H9 (cell line): ENCODE measurements around the gene DSG4. TPM values are rescaled to one million over a fixed set of nuclear protein-coding genes. Genes with fewer than 3 reads are reported as not detected.

ENCODE experiments used
- DNase-seq: peaks from one replicate; pipeline ENCODE4 v3.0.0-alpha.2; 2017
- H2AFZ ChIP-seq: one replicate; pipeline ENCODE4 v1.6.1; 2013; ENCODE audit warnings: mild to moderate bottlenecking, low read length, control low read depth, moderate library complexity
- H2AK5ac ChIP-seq: 2 replicates; pipeline ENCODE4 v1.6.1; 2013; ENCODE audit warnings: low read length, control low read depth, mixed read lengths; ENCODE audit not compliant: insufficient read length
- H2BK120ac ChIP-seq: one replicate; pipeline ENCODE4 v1.6.1; 2013; ENCODE audit warnings: low read depth, mild to moderate bottlenecking, low read length, control low read depth, inconsistent platforms; ENCODE audit not compliant: poor library complexity, severe bottlenecking
- H2BK12ac ChIP-seq: 2 replicates; pipeline ENCODE4 v1.6.1; 2013; ENCODE audit warnings: low read length, control low read depth, mixed read lengths, low read depth; ENCODE audit not compliant: insufficient read length
- H2BK15ac ChIP-seq: 2 replicates; pipeline ENCODE4 v1.6.1; 2013; ENCODE audit warnings: low read depth, low read length, control low read depth
- H2BK20ac ChIP-seq: one replicate; pipeline ENCODE4 v1.6.1; 2013; ENCODE audit warnings: low read depth, mild to moderate bottlenecking, low read length, control low read depth, inconsistent platforms; ENCODE audit not compliant: poor library complexity, severe bottlenecking
- H2BK5ac ChIP-seq: 2 replicates; pipeline ENCODE4 v1.6.1; 2013; ENCODE audit warnings: low read length, control low read depth, mixed read lengths; ENCODE audit not compliant: insufficient read length
- H3K14ac ChIP-seq: 2 replicates; pipeline ENCODE4 v1.6.1; 2013; ENCODE audit warnings: low read length, control low read depth; ENCODE audit not compliant: insufficient read depth
- H3K18ac ChIP-seq: 2 replicates; pipeline ENCODE4 v1.6.1; 2013; ENCODE audit warnings: low read depth, mild to moderate bottlenecking, mixed read lengths, low read length, control low read depth; ENCODE audit not compliant: insufficient read length
- H3K23ac ChIP-seq: 2 replicates; pipeline ENCODE4 v1.6.1; 2013; ENCODE audit warnings: low read length, control low read depth, mixed read lengths, low read depth; ENCODE audit not compliant: insufficient read length
- H3K23me2 ChIP-seq: 2 replicates; pipeline ENCODE4 v1.6.1; 2013; ENCODE audit warnings: low read depth, mild to moderate bottlenecking, mixed read lengths, low read length, control low read depth; ENCODE audit not compliant: insufficient read length, poor library complexity, severe bottlenecking
- H3K27ac ChIP-seq: 2 replicates; pipeline ENCODE4 v1.5.1; 2013; ENCODE audit warnings: low read length, control low read depth, mixed read lengths, low read depth; ENCODE audit not compliant: insufficient read length
- H3K27me3 ChIP-seq: 2 replicates; pipeline ENCODE4 v1.6.1; 2013; ENCODE audit warnings: low read length, control low read depth, inconsistent platforms; ENCODE audit not compliant: insufficient read depth
- H3K4ac ChIP-seq: 2 replicates; pipeline ENCODE4 v1.6.1; 2013; ENCODE audit warnings: low read depth, mild to moderate bottlenecking, control low read depth, inconsistent platforms, low read length, moderate library complexity
- H3K4me1 ChIP-seq: 2 replicates; pipeline ENCODE4 v1.6.1; 2013; ENCODE audit warnings: low read length, control low read depth, inconsistent platforms; ENCODE audit not compliant: insufficient read depth
- H3K4me2 ChIP-seq: 2 replicates; pipeline ENCODE4 v1.6.1; 2013; ENCODE audit warnings: low read length, control low read depth, mixed read lengths; ENCODE audit not compliant: insufficient read length, insufficient read depth
- H3K56ac ChIP-seq: 2 replicates; pipeline ENCODE4 v1.6.1; 2013; ENCODE audit warnings: low read depth, mild to moderate bottlenecking, mixed read lengths, low read length, control low read depth; ENCODE audit not compliant: insufficient read length
- H3K79me1 ChIP-seq: 2 replicates; pipeline ENCODE4 v1.6.1; 2013; ENCODE audit warnings: low read depth, mild to moderate bottlenecking, moderate library complexity, low read length, control low read depth, inconsistent platforms; ENCODE audit not compliant: insufficient read depth, poor library complexity, severe bottlenecking
- H3K79me2 ChIP-seq: 2 replicates; pipeline ENCODE4 v1.6.1; 2013; ENCODE audit warnings: low read length, control low read depth, inconsistent platforms; ENCODE audit not compliant: insufficient read depth
- H3K9ac ChIP-seq: 2 replicates; pipeline ENCODE4 v1.6.1; 2013; ENCODE audit warnings: low read length, control low read depth, mixed read lengths; ENCODE audit not compliant: insufficient read length; ENCODE audit errors: extremely low read depth
- H3K9me3 ChIP-seq: one replicate; pipeline ENCODE4 v1.6.1; 2013; ENCODE audit warnings: low read depth, low read length, inconsistent platforms; ENCODE audit not compliant: control insufficient read depth
- H3T11ph ChIP-seq: one replicate; pipeline ENCODE4 v1.6.1; 2013; ENCODE audit warnings: mild to moderate bottlenecking, low read length, control low read depth, inconsistent platforms
- H4K20me1 ChIP-seq: one replicate; pipeline ENCODE4 v1.6.1; 2013; ENCODE audit not compliant: control insufficient read depth, insufficient read length, insufficient read depth
- H4K5ac ChIP-seq: 2 replicates; pipeline ENCODE4 v1.6.1; 2013; ENCODE audit warnings: low read depth, mild to moderate bottlenecking, mixed read lengths, low read length, control low read depth; ENCODE audit not compliant: insufficient read length
- H4K8ac ChIP-seq: replicated peaks from 2 replicates; pipeline ENCODE4 v1.6.1; 2013; ENCODE audit warnings: low read length, control low read depth, mixed read lengths, low read depth; ENCODE audit not compliant: insufficient read length
- H4K91ac ChIP-seq: 2 replicates; pipeline ENCODE4 v1.6.1; 2013; ENCODE audit warnings: low read depth, mild to moderate bottlenecking, moderate library complexity, mixed read lengths, low read length, control low read depth; ENCODE audit not compliant: insufficient read length
- H3K27ac Mint-ChIP-seq, 3 experiments: 2 replicates in 2 of 3; 3 replicates in 1 of 3; pipeline ENCODE4 v1.8.0; 2020 to 2021; ENCODE audit warnings: mixed read lengths in 3 of 3, mild to moderate bottlenecking in 1 of 3, moderate library complexity in 1 of 3
- H3K27me3 Mint-ChIP-seq: 2 replicates; pipeline ENCODE4 v1.8.0; 2021; ENCODE audit warnings: low read depth, mild to moderate bottlenecking, moderate library complexity, mixed read lengths
- H3K36me3 Mint-ChIP-seq, 3 experiments: 2 replicates in 2 of 3; 3 replicates in 1 of 3; pipeline ENCODE4 v1.8.0; 2020 to 2021; ENCODE audit warnings: low read depth in 3 of 3, mixed read lengths in 3 of 3; ENCODE audit not compliant: insufficient read depth in 1 of 3
- H3K4me1 Mint-ChIP-seq, 2 experiments: 2 replicates each; pipeline ENCODE4 v1.8.0; 2020; ENCODE audit warnings: mixed read lengths in 2 of 2
- H3K4me3 Mint-ChIP-seq, 2 experiments: 2 replicates in 1 of 2; 3 replicates in 1 of 2; pipeline ENCODE4 v1.8.0; 2020 to 2021; ENCODE audit warnings: mild to moderate bottlenecking in 2 of 2, mixed read lengths in 2 of 2, moderate library complexity in 1 of 2
- H3K9me3 Mint-ChIP-seq, 2 experiments: 2 replicates in 1 of 2; 3 replicates in 1 of 2; pipeline ENCODE4 v1.8.0; 2020; ENCODE audit warnings: mild to moderate bottlenecking in 2 of 2, mixed read lengths in 2 of 2, moderate library complexity in 1 of 2
- total RNA-seq: library from RNA; stranded (reverse); gene quantifications from 2 replicates; pipeline ENCODE4 v1.2.1, GENCODE V29; 2021
- TF ChIP-seq, protein P1 (sequence below): fragments of 200-600 bp; sonication (generic); conservative IDR thresholded peaks from 3 replicates; pipeline ENCODE4 v1.8.0; 2021; ENCODE audit warnings: antibody characterized with exemption, mild to moderate bottlenecking

DSG4 gene
- total RNA-seq, 1 experiment from 2014 or later, result not detected

DNA sequence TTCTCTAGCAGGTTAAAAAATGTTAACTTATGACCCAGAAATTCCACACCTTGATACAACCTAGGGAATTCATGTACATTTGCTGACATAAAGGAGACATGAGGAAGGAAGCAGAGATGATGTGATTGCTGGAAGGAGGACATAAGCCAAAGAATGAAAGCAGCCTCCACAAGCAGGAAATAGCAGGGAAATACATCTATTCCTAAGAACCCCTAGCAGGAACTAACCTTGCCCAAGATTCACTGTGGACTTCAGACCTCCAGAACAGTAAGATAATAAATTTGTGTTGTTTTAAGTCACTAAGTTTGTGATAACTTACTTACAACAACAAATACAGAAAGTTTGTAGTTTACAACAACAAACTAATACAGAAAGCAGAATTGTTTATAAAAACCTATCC, 4.6 kb upstream of the DSG4 start:
- Histone ChIP-seq H2AK5ac (no peak overlapping the region), H3K79me2 (no peaks in the 10 kb centered on the region), H2BK12ac (no peak overlapping the region), H3K23me2 (no peaks in the 10 kb centered on the region), H2AFZ (no peak overlapping the region), H4K20me1 (no peaks in the 10 kb centered on the region), H3T11ph (no peak overlapping the region), H2BK120ac (no peak overlapping the region), H3K27me3 (no peaks in the 10 kb centered on the region), H3K56ac (no peak overlapping the region), H3K4ac (no peak overlapping the region), H3K9ac (no peak overlapping the region), H3K14ac (no peak overlapping the region), H2BK20ac (no peak overlapping the region), H2BK15ac (no peak overlapping the region), H3K4me2 (no peak overlapping the region), H3K23ac (no peak overlapping the region), H3K9me3 (no peaks in the 10 kb centered on the region), H2BK5ac (no peak overlapping the region), H4K91ac (no peak overlapping the region), H3K27ac (no peak overlapping the region), H3K18ac (no peak overlapping the region), H4K8ac (no peak overlapping the region), H3K4me1 (no peaks in the 10 kb centered on the region), H4K5ac (no peak overlapping the region), H3K79me1 (no peaks in the 10 kb centered on the region)
- Mint-ChIP-seq H3K36me3 (no peaks in the 10 kb centered on the region), H3K4me3 (no peak overlapping the region), H3K27me3 (no peaks in the 10 kb centered on the region), H3K9me3 (no peaks in the 10 kb centered on the region), H3K4me1 (peaks cover 0 to 3% of the 10 kb centered on the region in 2 experiments; a peak in 1 of 4 replicates), H3K27ac (no peak overlapping the region)
- no peak for DNase-seq
- TF ChIP-seq, protein P1, sequence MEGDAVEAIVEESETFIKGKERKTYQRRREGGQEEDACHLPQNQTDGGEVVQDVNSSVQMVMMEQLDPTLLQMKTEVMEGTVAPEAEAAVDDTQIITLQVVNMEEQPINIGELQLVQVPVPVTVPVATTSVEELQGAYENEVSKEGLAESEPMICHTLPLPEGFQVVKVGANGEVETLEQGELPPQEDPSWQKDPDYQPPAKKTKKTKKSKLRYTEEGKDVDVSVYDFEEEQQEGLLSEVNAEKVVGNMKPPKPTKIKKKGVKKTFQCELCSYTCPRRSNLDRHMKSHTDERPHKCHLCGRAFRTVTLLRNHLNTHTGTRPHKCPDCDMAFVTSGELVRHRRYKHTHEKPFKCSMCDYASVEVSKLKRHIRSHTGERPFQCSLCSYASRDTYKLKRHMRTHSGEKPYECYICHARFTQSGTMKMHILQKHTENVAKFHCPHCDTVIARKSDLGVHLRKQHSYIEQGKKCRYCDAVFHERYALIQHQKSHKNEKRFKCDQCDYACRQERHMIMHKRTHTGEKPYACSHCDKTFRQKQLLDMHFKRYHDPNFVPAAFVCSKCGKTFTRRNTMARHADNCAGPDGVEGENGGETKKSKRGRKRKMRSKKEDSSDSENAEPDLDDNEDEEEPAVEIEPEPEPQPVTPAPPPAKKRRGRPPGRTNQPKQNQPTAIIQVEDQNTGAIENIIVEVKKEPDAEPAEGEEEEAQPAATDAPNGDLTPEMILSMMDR, result no peak
